Adrenal gland (tissue), 12 donors: Measurements from ENCODE around the gene IL18R1. TPM values are rescaled to one million over a fixed set of nuclear protein-coding genes. Genes with fewer than 3 reads are reported as not detected.

ENCODE experiments used
- DNase-seq, 7 donors: peaks; one replicate each; pipeline ENCODE4 v3.0.0-alpha.2; 2019 to 2020
- H3K27ac ChIP-seq, 5 donors: fragments of 200-600 bp; sonication (generic) in 4 of 5; 1 replicate in 3 of 5; 2 replicates in 2 of 5; pipeline versions ENCODE4 v1.5.1 to v1.8.0; 2016 to 2020; ENCODE audit warnings: mild to moderate bottlenecking in 1 of 5
- H3K27me3 ChIP-seq: fragments of 200-600 bp; 2 replicates; pipeline ENCODE4 v1.8.0; 2021
- H3K36me3 ChIP-seq, 2 donors: fragments of 200-600 bp; replicated peaks in 1 of 2; 1 replicate in 1 of 2; 2 replicates in 1 of 2; pipeline versions ENCODE4 v1.5.1 to v1.8.0; 2018 to 2022
- H3K4me1 ChIP-seq, 2 donors: fragments of 200-600 bp; replicated peaks in 1 of 2; 1 replicate in 1 of 2; 2 replicates in 1 of 2; pipeline versions ENCODE4 v1.5.1 to v1.8.0; 2018 to 2021
- H3K4me3 ChIP-seq, 4 donors: fragments of 200-600 bp; sonication (generic) in 3 of 4; one replicate each; pipeline ENCODE4 v1.5.1; 2016 to 2018
- H3K9me3 ChIP-seq, 3 donors: fragments of 200-600 bp; sonication (generic) in 1 of 3; replicated peaks in 1 of 3; 1 replicate in 2 of 3; 2 replicates in 1 of 3; pipeline versions ENCODE4 v1.5.1 to v1.8.0; 2016 to 2021
- CTCF ChIP-seq, 6 experiments: fragments of 450-650 bp in 4 of 6; fragments of 200-600 bp in 2 of 6; sonication (generic) in 1 of 6; IDR thresholded peaks; 1 replicate in 5 of 6; 2 replicates in 1 of 6; pipeline versions ENCODE4 v1.5.1 to v1.8.0; 2016 to 2021; ENCODE audit warnings: antibody characterized with exemption in 6 of 6, mild to moderate bottlenecking in 2 of 6, moderate library complexity in 1 of 6
- POLR2A ChIP-seq, 2 donors: fragments of 450-650 bp; IDR thresholded peaks; one replicate each; pipeline ENCODE4 v1.6.1; 2017; ENCODE audit warnings: antibody characterized with exemption in 2 of 2, mild to moderate bottlenecking in 2 of 2, moderate library complexity in 1 of 2
- WGBS, 4 donors: extraction: QIAGEN DNeasy Blood & Tissue Kit in 2 of 4; methylation state at CpG; one replicate each; pipeline versions ENCODE4 v1.1.5 to v1.1.7; 2013 to 2017; 5-methylcytosine and 5-hydroxymethylcytosine counted together
- intact Hi-C, 2 donors: fragments of 100-400 bp; cut with DNase I; formaldehyde crosslinking; loops; one replicate each; pipeline versions ENCODE4 v1.14.1 to v1.15.0; 2022 to 2023
- polyA plus RNA-seq, 3 donors: library from polyadenylated mRNA; stranded (reverse); fragments of 200-250 nt in 2 of 3; fragments of 350-450 nt in 1 of 3; fragmentation: Illumina TruSeq in 1 of 3; extraction: RNeasy Lipid Tissue Mini Kit (QIAGEN cat#74804) in 1 of 3; gene quantifications; one replicate each; pipeline ENCODE4 v1.2.3, GENCODE V29; 2013 to 2014
- total RNA-seq, 9 donors: library from RNA; depleted of rRNA in 4 of 9; stranded (reverse); fragments of >200 nt in 4 of 9; fragments of 120-200 nt in 1 of 9; fragmentation: NEBNext Ultra II Directional in 1 of 9; extraction: Animal tissue kit (Norgen Biotek cat#: 25700) in 1 of 9; gene quantifications; one replicate each; pipeline versions ENCODE4 v1.1.0 to v1.2.4, GENCODE V29; 2013 to 2023
- donor health status: healthy with polysubstance abuse.
- donor health status: Bipolar disorder and iron deficiency.
- donor health status: DM: yes; HTN: yes; CAD: no.
- donor health status: DM: no; HTN: no; CAD: no.
- donor health status: DM: no; HTN: no; CAD: no.
- donor health status: DM: yes; HTN: yes; CAD: no.

Gene IL18R1
- total and polyA plus RNA-seq, 12 donors = 1.2 to 5.5 (median 3.9) TPM

GRCh38 chr2:102401865-102402264, 46.3 kb downstream of the IL18R1 start:
- Histone ChIP-seq H3K27me3 (no peaks in the 10 kb centered on the region), H3K27ac (no peak overlapping the region), H3K9me3 (no peaks in the 10 kb centered on the region), H3K4me1 (no peaks in the 10 kb centered on the region), H3K4me3 (no peak overlapping the region), H3K36me3 (no peaks in the 10 kb centered on the region)
- intact Hi-C loops = no loop called here
- DNase-seq = no peak
- no peak for TF ChIP-seq POLR2A (IDR thresholded peaks at IDR 0.05)
- no peak for TF ChIP-seq CTCF (IDR thresholded peaks at IDR 0.05)
- 80 to 88% (median 85%) methylated on average over 2 of the region's 2 CpGs for WGBS, 4 donors

GRCh38 chr2:102410952-102411351, 55.4 kb downstream of the IL18R1 start:
- WGBS, 4 donors = 84 to 91% (median 89%) methylated on average over 1 to 3 of the region's 3 CpGs
- no peaks in the 10 kb centered on the region for H3K27me3 ChIP-seq
- no peak for DNase-seq
- no peaks in the 10 kb centered on the region for H3K9me3 ChIP-seq
- intact Hi-C loops = no loop called here
- TF ChIP-seq POLR2A (IDR thresholded peaks at IDR 0.05) (no peak), CTCF (IDR thresholded peaks at IDR 0.05) (no peak)
- no peaks in the 10 kb centered on the region for H3K36me3 ChIP-seq
- no peak overlapping the region for H3K27ac ChIP-seq
- no peaks in the 10 kb centered on the region for H3K4me1 ChIP-seq
- no peak overlapping the region for H3K4me3 ChIP-seq

- Histone ChIP-seq H3K4me1 (no peaks in the 10 kb centered on the region), H3K27ac (no peak overlapping the region), H3K9me3 (no peaks in the 10 kb centered on the region), H3K27me3 (no peaks in the 10 kb centered on the region), H3K36me3 (no peaks in the 10 kb centered on the region), H3K4me3 (no peak overlapping the region)
- intact Hi-C loops = no loop called here
- WGBS, 4 donors = 77 to 86% (median 81%) methylated on average over 3 of the region's 3 CpGs
- no peak for DNase-seq
- TF ChIP-seq CTCF (IDR thresholded peaks at IDR 0.05) (no peak), POLR2A (IDR thresholded peaks at IDR 0.05) (no peak)
Observed at GRCh38 chr2:102412199-102412598, 56.6 kb downstream of the IL18R1 start.

- no peak overlapping the region for H3K4me3 ChIP-seq
- intact Hi-C loops = no loop called here
- no peak overlapping the region for H3K27ac ChIP-seq
- 68 to 85% (median 78%) methylated on average over 1 of the region's 1 CpG for WGBS, 4 donors
- TF ChIP-seq POLR2A (IDR thresholded peaks at IDR 0.05) (no peak), CTCF (IDR thresholded peaks at IDR 0.05) (no peak)
- H3K9me3 ChIP-seq = no peaks in the 10 kb centered on the region
- H3K27me3 ChIP-seq = no peaks in the 10 kb centered on the region
- no peaks in the 10 kb centered on the region for H3K36me3 ChIP-seq
- no peak for DNase-seq
- H3K4me1 ChIP-seq = no peaks in the 10 kb centered on the region
Observed at GRCh38 chr2:102417946-102418345, 62.4 kb downstream of the IL18R1 start.
